K562 (cell line): ENCODE results near the gene MED15. TPM values are rescaled to one million over a fixed set of nuclear protein-coding genes. Genes with fewer than 3 reads are reported as not detected.
A peak's percentile ranks its signal among the peaks of the same experiment; 100 is the strongest.

Experiments used
- ARID2 ChIP-seq: fragments of 450-650 bp; IDR thresholded peaks from 2 replicates; pipeline ENCODE4 v1.6.1; 2017; ENCODE audit warnings: antibody characterized with exemption, mild to moderate bottlenecking
- BRD4 ChIP-seq: fragments of 200-600 bp; sonication (generic); IDR thresholded peaks from 2 replicates; pipeline ENCODE4 v1.6.1; 2017; ENCODE audit warnings: inconsistent platforms
- FOXP1 ChIP-seq: sonication (generic); formaldehyde crosslinking; IDR thresholded peaks from 2 replicates; pipeline ENCODE4 v1.8.0; 2022; ENCODE audit warnings: mild to moderate bottlenecking, missing genetic modification reagents
- HES1 ChIP-seq: fragments of 450-650 bp; IDR thresholded peaks from 2 replicates; pipeline ENCODE4 v1.6.1; 2016; ENCODE audit warnings: low read depth, mild to moderate bottlenecking, moderate library complexity
- HMGN3 ChIP-seq: IDR thresholded peaks from 2 replicates; pipeline ENCODE4 v1.6.1; 2011; ENCODE audit warnings: borderline replicate concordance, low read depth, mild to moderate bottlenecking, mixed read lengths, low read length; ENCODE audit not compliant: insufficient read length; ENCODE audit errors: extremely low read depth
- HNRNPLL ChIP-seq: fragments of 200-400 bp; formaldehyde crosslinking; IDR thresholded peaks from 2 replicates; pipeline ENCODE4 v1.6.1; 2017; ENCODE audit warnings: low read length, low read depth, mild to moderate bottlenecking; ENCODE audit not compliant: poor library complexity, severe bottlenecking
- HNRNPUL1 ChIP-seq: fragments of 200-400 bp; formaldehyde crosslinking; IDR thresholded peaks from 2 replicates; pipeline ENCODE4 v1.6.1; 2017; ENCODE audit warnings: low read length
- MAX ChIP-seq: sonication (generic); formaldehyde crosslinking; IDR thresholded peaks from 2 replicates; pipeline ENCODE4 v1.9.0; 2022; ENCODE audit warnings: mild to moderate bottlenecking, missing genetic modification reagents
- NCOR1 ChIP-seq: fragments of 450-650 bp; IDR thresholded peaks from 2 replicates; pipeline ENCODE4 v1.6.1; 2016; ENCODE audit warnings: mild to moderate bottlenecking, moderate library complexity
- OTX1 ChIP-seq: fragments of 450-650 bp; formaldehyde crosslinking; IDR thresholded peaks from 2 replicates; pipeline ENCODE4 v1.4.0; 2022; ENCODE audit warnings: mild to moderate bottlenecking
- RBFOX2 ChIP-seq: fragments of 200-400 bp; formaldehyde crosslinking; IDR thresholded peaks from 2 replicates; pipeline ENCODE4 v1.6.1; 2017; ENCODE audit warnings: low read depth, mild to moderate bottlenecking, low read length, moderate library complexity
- RBM15 ChIP-seq: fragments of 200-400 bp; formaldehyde crosslinking; IDR thresholded peaks from 2 replicates; pipeline ENCODE4 v1.6.1; 2018; ENCODE audit warnings: mild to moderate bottlenecking, low read length, moderate library complexity; ENCODE audit not compliant: insufficient read depth
- SIX5 ChIP-seq, 2 experiments: IDR thresholded peaks; 2 replicates each; pipeline ENCODE4 v1.6.1; 2011; ENCODE audit warnings: low read length in 2 of 2, borderline replicate concordance in 1 of 2, low read depth in 1 of 2, mild to moderate bottlenecking in 1 of 2, moderate library complexity in 1 of 2; ENCODE audit not compliant: insufficient read depth in 1 of 2
- SPI1 ChIP-seq: IDR thresholded peaks from 2 replicates; pipeline ENCODE4 v1.6.1; 2011; ENCODE audit warnings: low read depth, low read length, control low read depth, borderline replicate concordance
- THRB ChIP-seq: fragments of 450-650 bp; formaldehyde crosslinking; conservative IDR thresholded peaks from 2 replicates; pipeline ENCODE4 v1.4.0; 2022; ENCODE audit warnings: mild to moderate bottlenecking, missing genetic modification characterization
- ZNF143 ChIP-seq: sonication (generic); formaldehyde crosslinking; IDR thresholded peaks from 2 replicates; pipeline ENCODE4 v1.9.0; 2022; ENCODE audit warnings: mild to moderate bottlenecking, missing genetic modification reagents
- ZNF224 ChIP-seq: sonication (generic); formaldehyde crosslinking; IDR thresholded peaks from 2 replicates; pipeline ENCODE4 v1.8.0; 2022; ENCODE audit warnings: mild to moderate bottlenecking, missing genetic modification reagents
- ZNF253 ChIP-seq: fragments of 250-450 bp; sonication (Bioruptor Pico); conservative IDR thresholded peaks from 2 replicates; pipeline ENCODE4 v1.6.1; 2021; ENCODE audit warnings: mild to moderate bottlenecking
- polyA plus RNA-seq, 8 experiments: library from polyadenylated mRNA; depleted of rRNA in 4 of 8; stranded (reverse) in 5 of 8; unstranded in 3 of 8; fragments of >200 nt; fragmentation: Nextera tagmentation in 2 of 8; fragmentation: Illumina TruSeq in 1 of 8; extraction: Ambion mirVana in 2 of 8; extraction: Trizol in 1 of 8; gene quantifications; 2 replicates each; pipeline versions ENCODE4 v1.2.1 to v1.2.3, GENCODE V29; 2011 to 2014; ENCODE audit warnings: inconsistent platforms in 1 of 8, missing spikeins in 1 of 8
- total RNA-seq, 7 experiments: library from RNA; depleted of rRNA in 6 of 7; stranded (reverse); fragments of >200 nt in 6 of 7; fragmentation: Illumina TruSeq in 2 of 7; extraction: Trizol in 2 of 7; gene quantifications; 2 replicates each; pipeline versions ENCODE4 v1.2.1 to v1.2.3, GENCODE V29; 2011 to 2021; ENCODE audit warnings: low replicate concordance in 1 of 7
- TF ChIP-seq, protein P1 (sequence below), 2 experiments: IDR thresholded peaks in 1 of 2; conservative IDR thresholded peaks in 1 of 2; 2 replicates each; pipeline ENCODE4 v1.6.1; 2016; ENCODE audit warnings: low read depth in 2 of 2, mild to moderate bottlenecking in 1 of 2, missing compliant biosample characterization in 1 of 2, missing genetic modification characterization in 1 of 2, moderate library complexity in 1 of 2
- TF ChIP-seq, protein P2 (sequence below): sonication (generic); formaldehyde crosslinking; IDR thresholded peaks from 2 replicates; pipeline ENCODE4 v1.8.1; 2023; ENCODE audit warnings: mild to moderate bottlenecking, missing genetic modification reagents
- TF ChIP-seq, protein P3 (sequence below): sonication (generic); formaldehyde crosslinking; IDR thresholded peaks from 2 replicates; pipeline ENCODE4 v1.5.0; 2020; ENCODE audit warnings: missing genetic modification reagents

MED15 gene
- total and polyA plus RNA-seq, 9 of the 15 experiments (the other 6 are each of a cell fraction or from before 2014, with no cell fraction given): 4.0 to 271 (median 60.1) TPM

DNA sequence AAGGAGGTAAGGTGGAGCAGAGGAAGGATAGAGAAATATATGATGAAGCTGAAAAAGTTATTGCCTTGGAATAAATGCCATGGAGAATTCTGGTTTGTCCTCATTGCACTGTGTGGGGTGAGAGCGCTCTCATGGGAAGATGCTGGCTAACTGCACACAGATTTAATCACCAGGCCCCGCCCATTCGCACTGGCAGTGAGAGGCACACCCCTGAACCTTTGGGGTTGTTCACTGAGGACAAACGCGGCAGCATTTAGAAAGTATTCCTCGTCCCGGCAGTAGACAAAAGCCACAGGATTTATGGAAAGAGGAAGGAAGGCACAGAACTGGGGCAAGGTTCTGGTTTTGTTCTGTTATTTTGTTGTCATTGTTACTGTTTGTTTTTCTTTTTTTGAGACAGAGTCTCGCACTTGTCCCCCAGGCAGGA, 70.2 kb downstream of the MED15 start (continued):
- no peak for TF ChIP-seq HES1
- TF ChIP-seq ZNF143: no peak
- no peak for TF ChIP-seq BRD4
- no peak for TF ChIP-seq ARID2
- TF ChIP-seq SPI1: no peak
- TF ChIP-seq RBM15: no peak
- no peak for TF ChIP-seq FOXP1 (CRISPR knock-in tag)
- no peak for TF ChIP-seq HMGN3
- no peak for TF ChIP-seq SIX5 (IDR thresholded peaks at IDR 0.05; ENCODE audit: borderline replicate concordance in 1 of 2, insufficient read depth in 1 of 2, low read depth in 1 of 2, low read length in 2 of 2)
- TF ChIP-seq NCOR1: no peak
- TF ChIP-seq RBFOX2: no peak
- no peak for TF ChIP-seq HNRNPUL1
- no peak for TF ChIP-seq MAX (CRISPR knock-in tag)
- TF ChIP-seq, protein P1, sequence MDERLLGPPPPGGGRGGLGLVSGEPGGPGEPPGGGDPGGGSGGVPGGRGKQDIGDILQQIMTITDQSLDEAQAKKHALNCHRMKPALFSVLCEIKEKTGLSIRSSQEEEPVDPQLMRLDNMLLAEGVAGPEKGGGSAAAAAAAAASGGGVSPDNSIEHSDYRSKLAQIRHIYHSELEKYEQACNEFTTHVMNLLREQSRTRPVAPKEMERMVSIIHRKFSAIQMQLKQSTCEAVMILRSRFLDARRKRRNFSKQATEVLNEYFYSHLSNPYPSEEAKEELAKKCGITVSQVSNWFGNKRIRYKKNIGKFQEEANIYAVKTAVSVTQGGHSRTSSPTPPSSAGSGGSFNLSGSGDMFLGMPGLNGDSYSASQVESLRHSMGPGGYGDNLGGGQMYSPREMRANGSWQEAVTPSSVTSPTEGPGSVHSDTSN (CRISPR knock-in tag; IDR thresholded peaks at IDR 0.05; ENCODE audit: low read depth): no peak
- TF ChIP-seq, protein P1 (tag; conservative IDR thresholded peaks at IDR 0.05; ENCODE audit: low read depth): no peak
- TF ChIP-seq, protein P2, sequence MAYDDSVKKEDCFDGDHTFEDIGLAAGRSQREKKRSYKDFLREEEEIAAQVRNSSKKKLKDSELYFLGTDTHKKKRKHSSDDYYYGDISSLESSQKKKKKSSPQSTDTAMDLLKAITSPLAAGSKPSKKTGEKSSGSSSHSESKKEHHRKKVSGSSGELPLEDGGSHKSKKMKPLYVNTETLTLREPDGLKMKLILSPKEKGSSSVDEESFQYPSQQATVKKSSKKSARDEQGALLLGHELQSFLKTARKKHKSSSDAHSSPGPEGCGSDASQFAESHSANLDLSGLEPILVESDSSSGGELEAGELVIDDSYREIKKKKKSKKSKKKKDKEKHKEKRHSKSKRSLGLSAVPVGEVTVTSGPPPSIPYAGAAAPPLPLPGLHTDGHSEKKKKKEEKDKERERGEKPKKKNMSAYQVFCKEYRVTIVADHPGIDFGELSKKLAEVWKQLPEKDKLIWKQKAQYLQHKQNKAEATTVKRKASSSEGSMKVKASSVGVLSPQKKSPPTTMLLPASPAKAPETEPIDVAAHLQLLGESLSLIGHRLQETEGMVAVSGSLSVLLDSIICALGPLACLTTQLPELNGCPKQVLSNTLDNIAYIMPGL (CRISPR knock-in tag): no peak
- TF ChIP-seq HNRNPLL: peak; percentile 2
- no peak for TF ChIP-seq ZNF253
- TF ChIP-seq OTX1 (CRISPR knock-in tag): no peak
- no peak for TF ChIP-seq THRB (CRISPR knock-in tag)
- TF ChIP-seq, protein P3, sequence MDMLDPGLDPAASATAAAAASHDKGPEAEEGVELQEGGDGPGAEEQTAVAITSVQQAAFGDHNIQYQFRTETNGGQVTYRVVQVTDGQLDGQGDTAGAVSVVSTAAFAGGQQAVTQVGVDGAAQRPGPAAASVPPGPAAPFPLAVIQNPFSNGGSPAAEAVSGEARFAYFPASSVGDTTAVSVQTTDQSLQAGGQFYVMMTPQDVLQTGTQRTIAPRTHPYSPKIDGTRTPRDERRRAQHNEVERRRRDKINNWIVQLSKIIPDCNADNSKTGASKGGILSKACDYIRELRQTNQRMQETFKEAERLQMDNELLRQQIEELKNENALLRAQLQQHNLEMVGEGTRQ (CRISPR knock-in tag): no peak
- no peak for TF ChIP-seq ZNF224 (CRISPR knock-in tag)
